AG09309 (cell line): Measurements from ENCODE around the gene LAPTM5.
"Not testable (repeated sequence)": the region's sequence is repeated elsewhere in the genome, so short reads cannot be mapped to it uniquely, and the experiment has no call there.

ENCODE experiments used
- DNase-seq: peaks from one replicate; pipeline ENCODE4 v3.0.0-alpha.2; 2010; ENCODE audit warnings: low read depth
- H3K4me3 ChIP-seq: 2 replicates; pipeline ENCODE4 v1.5.1; 2011; ENCODE audit warnings: mild to moderate bottlenecking, low read depth, low read length, moderate library complexity; ENCODE audit not compliant: control insufficient read depth
- TF ChIP-seq, protein P1 (sequence below): IDR thresholded peaks from 2 replicates; pipeline ENCODE4 v1.5.1; 2011; ENCODE audit warnings: mild to moderate bottlenecking, low read depth, low read length, inconsistent platforms; ENCODE audit not compliant: insufficient read depth, control insufficient read depth; ENCODE audit errors: missing control alignments

LAPTM5 gene

GRCh38 chr1:30768830-30769718, 11.5 kb upstream of the LAPTM5 start:
- TF ChIP-seq, protein P1, sequence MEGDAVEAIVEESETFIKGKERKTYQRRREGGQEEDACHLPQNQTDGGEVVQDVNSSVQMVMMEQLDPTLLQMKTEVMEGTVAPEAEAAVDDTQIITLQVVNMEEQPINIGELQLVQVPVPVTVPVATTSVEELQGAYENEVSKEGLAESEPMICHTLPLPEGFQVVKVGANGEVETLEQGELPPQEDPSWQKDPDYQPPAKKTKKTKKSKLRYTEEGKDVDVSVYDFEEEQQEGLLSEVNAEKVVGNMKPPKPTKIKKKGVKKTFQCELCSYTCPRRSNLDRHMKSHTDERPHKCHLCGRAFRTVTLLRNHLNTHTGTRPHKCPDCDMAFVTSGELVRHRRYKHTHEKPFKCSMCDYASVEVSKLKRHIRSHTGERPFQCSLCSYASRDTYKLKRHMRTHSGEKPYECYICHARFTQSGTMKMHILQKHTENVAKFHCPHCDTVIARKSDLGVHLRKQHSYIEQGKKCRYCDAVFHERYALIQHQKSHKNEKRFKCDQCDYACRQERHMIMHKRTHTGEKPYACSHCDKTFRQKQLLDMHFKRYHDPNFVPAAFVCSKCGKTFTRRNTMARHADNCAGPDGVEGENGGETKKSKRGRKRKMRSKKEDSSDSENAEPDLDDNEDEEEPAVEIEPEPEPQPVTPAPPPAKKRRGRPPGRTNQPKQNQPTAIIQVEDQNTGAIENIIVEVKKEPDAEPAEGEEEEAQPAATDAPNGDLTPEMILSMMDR: no peak
- no peak for DNase-seq
- no peak overlapping the region for H3K4me3 ChIP-seq

DNA sequence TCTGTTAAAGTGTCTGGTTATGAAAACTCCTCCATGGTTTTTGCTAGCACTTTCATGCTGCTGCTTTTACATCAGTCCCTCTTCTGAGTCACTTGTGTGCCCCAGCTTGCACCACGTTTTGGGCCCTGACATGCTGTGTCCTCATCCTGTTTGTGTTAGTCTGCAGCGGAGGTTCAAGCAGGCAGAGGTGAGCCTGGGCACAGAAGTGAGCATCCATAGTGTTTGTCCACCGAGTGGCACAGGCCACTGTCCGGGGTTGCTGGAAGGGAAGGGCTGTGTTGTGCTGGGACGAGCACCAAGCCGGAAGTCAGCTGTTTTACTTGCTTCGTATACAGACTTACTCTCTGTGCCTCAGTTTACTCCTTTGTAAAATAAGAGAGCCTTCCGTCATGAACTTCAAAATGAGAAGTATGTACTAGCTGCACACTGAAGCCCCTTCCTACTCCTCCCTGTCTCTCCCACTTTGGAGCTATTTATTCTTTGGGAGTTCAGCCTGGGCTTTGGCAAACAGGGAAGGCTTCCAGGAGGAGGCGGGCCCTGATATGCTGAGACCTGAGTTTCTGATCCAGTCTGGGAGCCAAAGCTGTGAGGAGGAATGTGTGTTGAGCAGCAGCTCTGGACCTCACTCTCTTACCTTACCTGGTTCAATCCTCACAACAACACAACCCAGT, 10.7 kb upstream of the LAPTM5 start:
- TF ChIP-seq, protein P1: no peak
- H3K4me3 ChIP-seq: no peak overlapping the region
- DNase-seq: no peak

- DNase-seq, H3K4me3 ChIP-seq: not testable (repeated sequence)
These were observed 9.4 kb upstream of the LAPTM5 start for GRCh38 chr1:30766948-30767347.

GRCh38 chr1:30765556-30766434, 8.2 kb upstream of the LAPTM5 start:
- H3K4me3 ChIP-seq: no peak overlapping the region
- DNase-seq: no peak
- TF ChIP-seq, protein P1: no peak

DNA sequence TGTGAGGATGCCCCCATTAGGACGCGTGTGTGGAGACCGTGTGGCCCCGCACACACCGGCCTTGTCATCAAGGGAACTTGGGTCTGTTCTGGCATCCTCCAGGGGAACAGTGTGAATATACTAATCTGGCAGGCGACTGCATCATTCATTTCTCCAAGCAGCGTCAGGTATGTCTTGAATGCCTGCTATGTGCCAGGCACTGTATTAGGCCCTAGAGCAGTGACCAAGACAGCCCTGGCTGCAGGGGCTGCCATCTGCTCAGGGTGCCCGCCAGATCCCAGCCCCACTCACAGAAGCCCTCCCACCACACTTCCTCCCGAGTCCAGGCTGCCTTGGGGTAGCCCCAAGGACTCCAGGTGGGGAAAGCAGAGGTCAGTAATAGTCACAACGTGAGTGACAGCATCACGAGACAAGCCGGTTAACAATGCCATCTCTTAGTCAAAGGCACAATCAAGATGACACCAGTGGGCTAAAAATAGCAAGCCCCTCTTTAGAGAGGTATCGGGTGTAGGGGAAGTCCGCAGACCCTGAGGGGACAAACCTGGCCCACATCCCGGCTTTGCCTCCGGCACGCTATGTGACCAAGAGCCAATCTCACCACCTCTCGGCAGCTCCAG, 7.5 kb upstream of the LAPTM5 start:
- TF ChIP-seq, protein P1: no peak
- no peak overlapping the region for H3K4me3 ChIP-seq

GRCh38 chr1:30764396-30764795, 6.8 kb upstream of the LAPTM5 start:
- TF ChIP-seq, protein P1: no peak
- no peak for DNase-seq

More for the DNA sequence above, 7.5 kb upstream of the LAPTM5 start:
- no peak for DNase-seq

More at GRCh38 chr1:30764396-30764795, 6.8 kb upstream of the LAPTM5 start:
- no peak overlapping the region for H3K4me3 ChIP-seq
